GM19023 (cell line): ENCODE data around the gene LYVE1.
"Not testable (repeated sequence)": the region's sequence is repeated elsewhere in the genome, so short reads cannot be mapped to it uniquely, and the experiment has no call there.

Source experiments
- ATAC-seq: cut with Tn5 transposase; IDR thresholded peaks from one replicate; pipeline ENCODE4 v1.9.1; 2021; ENCODE audit warnings: mild to moderate bottlenecking, moderate library complexity; ENCODE audit not compliant: unreplicated experiment

The LYVE1 gene

GRCh38 chr11:10568486-10568941 is at the start of gene LYVE1:
Gene LYVE1, minus strand, starts transcription at chr11:10568665. Its CDS starts 133 bp downstream, at chr11:10568532.
- ATAC-seq = no peak

DNA sequence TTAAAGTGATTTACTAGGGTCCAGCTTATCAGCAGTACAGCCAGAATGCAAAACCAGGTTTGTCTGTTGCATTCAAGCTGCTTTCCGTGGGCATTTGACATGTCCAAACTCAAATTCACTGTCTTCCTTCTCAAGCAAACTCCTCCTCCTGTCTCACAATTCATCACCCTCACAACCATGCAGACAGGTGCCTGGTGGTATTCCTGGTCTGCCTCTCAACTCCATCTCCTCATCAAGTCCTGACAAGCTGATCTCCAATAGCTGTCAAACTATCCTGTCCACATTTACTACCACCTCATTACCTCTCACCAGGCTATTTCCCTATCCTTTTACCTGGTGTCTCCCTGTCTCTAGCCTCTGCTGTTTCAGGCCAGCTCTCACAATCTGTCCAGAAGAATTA is 49.1 kb upstream of the LYVE1 start:
- no peak for ATAC-seq

DNA sequence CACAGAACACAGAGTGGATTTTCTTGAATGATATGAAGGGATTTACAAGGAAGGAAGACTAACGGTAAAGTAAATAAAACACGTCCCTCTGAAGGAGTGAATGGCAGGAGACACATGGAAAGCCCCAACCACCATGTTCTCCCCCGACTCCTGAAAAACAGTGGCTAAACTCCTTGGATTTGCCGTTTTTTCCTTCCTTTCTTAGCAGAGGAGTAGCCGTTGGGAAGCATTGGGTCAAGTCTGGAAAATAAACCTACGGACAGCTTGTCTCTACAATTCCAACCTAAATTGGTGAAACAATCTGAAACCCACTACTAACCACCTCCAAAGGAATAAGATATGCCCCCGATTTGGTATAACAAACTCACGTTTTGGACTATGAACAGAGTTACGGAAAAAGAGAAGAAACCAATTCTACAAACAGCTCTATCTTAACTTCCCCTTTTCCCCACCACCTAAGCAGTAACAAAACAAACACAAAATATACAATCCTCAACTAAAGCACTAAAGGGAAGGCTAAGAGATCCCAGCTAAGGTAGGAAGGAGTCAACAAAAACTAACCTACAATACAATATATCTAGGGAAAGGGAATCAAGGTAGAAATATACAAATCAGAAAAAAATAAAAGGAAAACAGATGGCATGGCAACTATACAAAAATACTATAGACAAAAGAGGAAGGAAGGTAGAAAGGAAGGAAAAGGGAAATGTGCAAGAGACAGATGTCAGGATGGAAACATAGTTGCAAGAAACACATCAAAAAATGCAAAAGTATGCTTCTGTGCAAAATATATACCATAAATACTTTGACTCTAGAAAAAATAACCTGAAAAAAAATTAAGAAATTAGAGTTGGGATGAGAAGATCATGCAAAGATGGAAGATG is 43.8 kb upstream of the LYVE1 start:
- no peak for ATAC-seq

GRCh38 chr11:10609636-10610035 is 41.2 kb upstream of the LYVE1 start:
- ATAC-seq = no peak

- no peak for ATAC-seq
These were observed 40.1 kb upstream of the LYVE1 start for GRCh38 chr11:10608584-10608983.

GRCh38 chr11:10607462-10608132 is 39.1 kb upstream of the LYVE1 start:
- no peak for ATAC-seq

DNA sequence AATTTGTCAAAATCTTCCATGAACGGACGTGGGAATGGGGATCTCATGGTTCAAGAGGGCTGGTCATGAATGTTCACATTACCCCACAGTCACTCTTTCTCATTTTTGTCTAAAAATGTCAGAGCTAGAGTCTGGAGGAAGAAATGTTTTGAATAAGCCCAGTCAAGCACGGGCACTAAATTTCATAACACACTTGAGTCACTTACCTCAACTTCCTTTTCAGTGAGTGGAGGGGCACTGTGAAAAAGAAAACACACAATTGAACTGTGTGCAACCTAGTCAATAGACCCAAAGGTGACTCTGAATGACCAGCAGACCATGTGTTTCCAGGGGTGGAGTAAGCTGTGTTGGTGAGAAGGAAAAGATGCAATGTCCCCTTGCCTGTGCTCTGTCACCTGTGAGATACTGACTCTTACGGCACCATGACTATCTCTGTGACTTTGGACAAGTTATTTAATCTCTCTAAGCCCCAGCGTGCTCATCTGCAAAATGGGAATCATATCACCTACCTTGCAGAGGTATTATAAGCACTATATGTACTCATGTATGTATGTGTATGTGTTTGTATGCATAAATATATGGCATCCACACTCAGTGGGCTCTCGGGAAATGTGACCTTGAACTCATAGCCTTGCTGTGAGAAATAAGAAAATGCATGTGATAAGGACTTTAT is 38.2 kb upstream of the LYVE1 start:
- ATAC-seq = peak; percentile 54

GRCh38 chr11:10605941-10606381 is 37.5 kb upstream of the LYVE1 start:
- ATAC-seq = no peak

DNA sequence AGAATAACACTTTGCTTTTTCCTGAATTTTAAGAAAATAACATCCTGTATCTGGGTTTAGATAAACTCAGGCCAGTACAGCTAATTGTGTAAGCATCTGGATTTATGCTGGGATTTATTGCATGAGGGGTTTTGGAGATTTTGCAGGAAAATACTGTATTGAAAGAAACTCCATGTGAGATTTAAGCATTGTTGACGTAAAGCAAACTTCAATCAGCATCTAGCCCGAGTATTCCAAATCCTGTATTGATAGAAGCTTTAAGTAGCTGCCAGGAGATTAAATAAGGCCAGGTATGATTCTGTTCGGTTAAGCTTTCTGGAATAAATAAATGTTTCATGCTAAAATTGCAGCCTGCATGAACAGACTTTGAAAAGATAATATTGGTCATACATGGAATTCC is 36.3 kb upstream of the LYVE1 start:
- no peak for ATAC-seq

GRCh38 chr11:10604340-10604748 is 35.9 kb upstream of the LYVE1 start:
- no peak for ATAC-seq

DNA sequence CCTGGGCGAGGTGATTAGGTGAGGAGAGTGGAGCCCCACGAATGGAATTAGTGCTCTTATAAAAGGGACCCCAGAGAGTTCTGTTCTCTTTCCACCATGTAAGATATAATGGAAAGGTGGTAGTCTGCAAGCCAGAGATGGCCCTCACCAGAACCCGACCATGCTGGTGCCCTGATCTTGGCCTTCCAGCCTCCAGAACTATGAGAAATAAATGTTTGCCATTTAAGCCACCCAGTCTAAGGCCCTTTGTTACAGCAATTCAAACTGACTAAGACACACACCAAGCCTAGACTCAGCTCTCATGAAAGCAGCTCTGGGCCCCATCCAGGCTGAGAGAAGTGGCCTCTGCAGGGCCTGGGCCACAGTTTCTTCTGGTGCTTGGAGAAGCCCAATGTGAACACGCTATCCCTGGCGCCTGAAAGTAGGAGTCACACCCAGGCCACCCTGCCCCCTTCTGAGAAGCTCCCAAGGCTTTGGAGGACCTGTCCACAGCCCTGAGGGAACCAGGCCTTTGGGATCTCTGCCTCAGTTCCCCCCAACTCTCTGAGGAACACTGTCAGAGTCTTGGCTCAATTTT is 35.3 kb upstream of the LYVE1 start:
- no peak for ATAC-seq

DNA sequence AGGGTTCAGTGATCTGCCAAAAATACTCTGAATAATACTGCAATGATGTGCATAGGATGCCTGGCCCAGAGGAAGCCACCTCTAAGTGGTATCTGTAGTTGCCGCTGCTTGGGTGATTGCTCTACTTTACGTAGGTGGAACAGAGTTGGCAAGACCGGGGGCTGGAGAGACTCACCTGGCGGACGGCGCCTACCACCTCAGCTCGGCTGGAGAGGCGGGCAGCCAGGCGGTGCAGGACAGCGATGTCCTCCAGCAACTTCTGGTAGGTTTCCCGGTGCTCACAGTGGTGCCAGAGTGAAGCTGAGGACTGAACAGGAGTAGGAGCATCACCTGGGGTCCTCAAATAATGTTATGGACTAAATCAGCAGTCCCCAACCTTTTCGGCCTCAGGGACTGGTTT is 34.5 kb upstream of the LYVE1 start:
- no peak for ATAC-seq

DNA sequence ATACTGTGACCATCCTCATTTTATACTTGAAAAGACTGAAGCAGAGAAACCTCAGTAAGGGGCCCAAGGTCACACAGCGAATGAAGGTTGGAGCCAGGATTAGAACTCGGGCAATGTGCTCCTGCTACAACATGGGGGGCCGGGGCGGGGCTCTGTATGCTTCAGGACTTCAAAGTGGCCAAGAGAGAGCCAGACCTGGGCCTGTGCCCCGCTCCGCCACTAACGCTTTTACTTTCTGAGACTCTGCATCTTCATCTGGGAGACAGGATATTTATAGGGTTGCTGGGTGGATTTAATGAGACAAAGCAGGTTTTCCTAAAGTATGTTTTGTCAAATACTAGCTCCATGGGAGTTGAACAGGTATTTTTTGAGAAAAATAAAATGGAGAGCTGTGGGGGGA is 33.9 kb upstream of the LYVE1 start:
- ATAC-seq = no peak

- no peak for ATAC-seq
These were observed 33.4 kb upstream of the LYVE1 start for GRCh38 chr11:10601837-10602236.

DNA sequence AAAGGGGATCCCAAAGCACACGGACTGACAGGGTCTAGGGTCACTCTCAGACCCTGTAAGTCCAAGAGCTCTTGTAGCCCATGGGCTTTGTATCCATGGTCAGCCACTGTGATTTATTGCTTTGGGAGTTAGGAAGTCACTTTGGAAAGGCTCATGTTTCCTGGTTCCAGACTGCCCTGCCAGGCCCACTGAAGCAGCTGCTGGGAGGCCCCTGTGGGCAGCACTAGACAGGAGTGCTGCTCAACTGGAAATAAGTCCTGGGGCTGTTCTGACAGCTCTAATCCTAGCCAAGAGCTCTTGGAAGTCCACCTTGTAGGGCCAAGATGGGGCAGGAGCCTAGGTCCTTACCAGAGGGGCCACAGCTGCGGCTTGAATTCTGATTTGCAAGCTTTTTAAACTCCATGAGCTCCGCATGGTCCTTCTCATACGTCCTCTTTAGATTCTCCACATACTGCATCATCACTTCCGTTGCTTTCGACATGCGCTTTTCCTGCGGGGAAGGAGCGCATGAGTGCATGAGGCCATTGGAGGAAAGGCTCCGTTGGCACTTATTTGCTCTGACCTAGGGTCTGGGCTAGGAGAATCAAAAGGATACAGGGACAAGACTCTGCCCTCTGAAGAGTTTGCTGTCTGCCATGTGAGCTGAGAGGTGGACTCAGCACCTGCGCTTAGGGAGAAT is 32.2 kb upstream of the LYVE1 start:
- ATAC-seq = no peak

DNA sequence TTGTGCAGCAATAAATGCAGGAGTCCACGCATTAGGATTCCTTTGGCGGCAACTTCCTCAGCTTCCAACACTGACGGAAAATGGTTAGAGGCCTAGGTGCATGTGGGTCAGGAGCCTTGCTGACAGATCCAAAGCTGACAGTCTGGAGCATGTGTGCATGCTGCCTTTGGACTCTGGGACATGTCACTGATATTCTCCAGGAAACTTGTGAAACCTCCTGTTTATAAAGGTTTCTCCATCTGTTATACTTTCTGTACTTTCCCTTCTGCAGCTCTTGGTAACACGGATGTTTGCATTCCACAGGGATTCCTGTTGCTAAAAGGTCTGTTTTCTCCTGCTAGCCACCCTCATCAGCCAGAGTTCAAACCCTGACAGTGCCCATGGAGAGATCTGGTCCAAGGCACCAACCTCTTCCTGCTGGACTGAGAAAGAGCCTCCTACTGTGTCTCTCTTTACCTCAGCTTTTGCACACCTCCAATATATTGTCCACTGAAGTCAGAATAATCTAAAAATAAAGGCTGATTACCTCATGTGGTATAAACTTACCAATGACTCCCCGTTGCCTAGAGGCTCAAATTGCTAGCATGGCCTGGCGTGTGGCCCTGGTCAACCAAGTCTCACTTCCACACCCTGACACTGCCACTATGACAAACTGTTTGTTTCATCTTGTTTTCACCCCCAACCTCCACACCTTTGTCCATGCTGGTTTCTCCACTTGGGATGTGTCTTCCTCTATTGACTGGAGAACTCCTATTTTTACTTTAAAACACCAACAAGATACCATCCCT is 31.1 kb upstream of the LYVE1 start:
- no peak for ATAC-seq

- no peak for ATAC-seq
These were observed 30.4 kb upstream of the LYVE1 start for GRCh38 chr11:10598816-10599215.

DNA sequence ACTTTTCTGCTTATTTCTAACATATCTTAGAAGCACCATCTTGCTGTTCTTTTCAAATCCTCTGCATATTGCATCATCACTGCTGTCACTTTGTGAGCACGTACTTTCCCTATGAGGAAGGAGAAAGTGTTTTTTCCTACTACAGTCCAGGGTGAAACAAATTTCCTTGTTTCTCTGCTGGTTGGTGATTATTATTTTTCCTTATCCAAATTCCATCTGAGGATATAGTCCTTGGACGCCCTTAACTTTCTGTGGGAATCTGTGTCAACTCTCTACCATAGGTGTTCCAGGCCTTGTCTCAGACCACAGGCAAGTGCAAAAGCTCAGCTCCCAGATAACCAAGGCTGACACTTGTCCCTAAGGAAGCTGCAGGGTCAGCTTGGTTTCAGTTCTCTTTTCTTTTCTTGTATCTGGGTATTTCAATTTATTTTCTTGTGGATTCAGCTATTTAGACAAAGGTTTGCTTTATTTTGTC is 29.4 kb upstream of the LYVE1 start:
- ATAC-seq = no peak

GRCh38 chr11:10595840-10596239 is 27.4 kb upstream of the LYVE1 start:
- not testable (repeated sequence) for ATAC-seq

- no peak for ATAC-seq
These were observed 25.9 kb upstream of the LYVE1 start for GRCh38 chr11:10594407-10594806.
